Hematopoietic multipotent progenitor cell treated with erythropoietin and hydrocortisone succinate and interleukin-3 and kit ligand, for 15 days (in vitro differentiated cells): Measurements from ENCODE around the gene PRKG1.

ENCODE experiments used
- DNase-seq: peaks from one replicate; pipeline ENCODE4 v3.0.0-alpha.2; 2015; ENCODE audit warnings: low spot score

The PRKG1 gene

GRCh38 chr10:51760864-51761640, 686.8 kb downstream of the PRKG1 start:
- no peak for DNase-seq

- DNase-seq, result no peak
These were observed 689.5 kb downstream of the PRKG1 start for GRCh38 chr10:51763746-51764145.

GRCh38 chr10:51765284-51765971, 691.1 kb downstream of the PRKG1 start:
- DNase-seq, result no peak

GRCh38 chr10:51766423-51767102, 692.3 kb downstream of the PRKG1 start:
- DNase-seq, result no peak

- no peak for DNase-seq
These were observed 692.9 kb downstream of the PRKG1 start for GRCh38 chr10:51767103-51767763.

GRCh38 chr10:51768886-51769465, 694.7 kb downstream of the PRKG1 start:
- DNase-seq, result no peak

- no peak for DNase-seq
These were observed 696.4 kb downstream of the PRKG1 start for GRCh38 chr10:51770709-51771108.

GRCh38 chr10:51772387-51772786, 698.1 kb downstream of the PRKG1 start:
- no peak for DNase-seq

GRCh38 chr10:51773681-51774080, 699.4 kb downstream of the PRKG1 start:
- DNase-seq, result no peak

GRCh38 chr10:51783941-51784340, 709.7 kb downstream of the PRKG1 start:
- DNase-seq, result no peak

- no peak for DNase-seq
These were observed 711.9 kb downstream of the PRKG1 start for GRCh38 chr10:51786016-51786683.

GRCh38 chr10:51786684-51787035, 712.4 kb downstream of the PRKG1 start:
- DNase-seq, result no peak

GRCh38 chr10:51788273-51788672, 714.0 kb downstream of the PRKG1 start:
- no peak for DNase-seq

- no peak for DNase-seq
These were observed 714.8 kb downstream of the PRKG1 start for GRCh38 chr10:51789118-51789517.

- no peak for DNase-seq
These were observed 715.6 kb downstream of the PRKG1 start for GRCh38 chr10:51789903-51790302.

GRCh38 chr10:51792678-51793077, 718.4 kb downstream of the PRKG1 start:
- DNase-seq, result no peak

GRCh38 chr10:51800121-51800520, 725.8 kb downstream of the PRKG1 start:
- no peak for DNase-seq

GRCh38 chr10:51800725-51801424, 726.6 kb downstream of the PRKG1 start:
- no peak for DNase-seq

GRCh38 chr10:51802030-51802429, 727.7 kb downstream of the PRKG1 start:
- DNase-seq, result no peak

- no peak for DNase-seq
These were observed 730.6 kb downstream of the PRKG1 start for GRCh38 chr10:51804866-51805265.
